IMR-90 (cell line): ENCODE results near the gene COL18A1. TPM values are rescaled to one million over a fixed set of nuclear protein-coding genes. Genes with fewer than 3 reads are reported as not detected.

Source experiments
- ATAC-seq: fragments of 200-7000 bp; cut with Tn5 transposase; 2 replicates; pipeline ENCODE4 v1.9.1; 2020; ENCODE audit warnings: low read depth, mild to moderate bottlenecking, moderate library complexity
- BruUV-seq: library from RNA; stranded (reverse); fragments of 400-500 nt; replicated peaks from 2 replicates; lab custom pipeline; 2021; lab: Mats Ljungman, UMichigan
- CTCF ChIA-PET: fragments of 300-600 bp; formaldehyde crosslinking; extraction: SDS; loops from one replicate; lab custom pipeline; 2021; ENCODE audit warnings: antibody characterized with exemption; lab: Yijun Ruan, JAX
- POLR2A ChIA-PET: fragments of 300-600 bp; sonication (Branson Sonifier 250); formaldehyde crosslinking; loops from one replicate; lab custom pipeline; 2022; ENCODE audit warnings: antibody characterized with exemption; ENCODE audit not compliant: unreplicated experiment; lab: Charles Lee
- DNase-seq: peaks from one replicate; pipeline ENCODE4 v3.0.0; 2013
- H2AFZ ChIP-seq: replicated peaks from 2 replicates; pipeline ENCODE3; 2013; ENCODE audit warnings: low read length, mild to moderate bottlenecking; ENCODE audit not compliant: poor library complexity
- H2AK5ac ChIP-seq: 2 replicates; pipeline ENCODE4 v1.6.1; 2013; ENCODE audit warnings: low read depth, low read length, inconsistent platforms
- H2AK9ac ChIP-seq: replicated peaks from 2 replicates; pipeline ENCODE3; 2013; ENCODE audit warnings: mild to moderate bottlenecking, low read depth, low read length, moderate library complexity; ENCODE audit not compliant: poor library complexity
- H2BK120ac ChIP-seq: 2 replicates; pipeline ENCODE4 v1.6.1; 2013; ENCODE audit warnings: low read depth, low read length, inconsistent platforms
- H2BK15ac ChIP-seq: 3 replicates; pipeline ENCODE4 v1.6.1; 2013; ENCODE audit warnings: low read depth, low read length, inconsistent platforms
- H2BK20ac ChIP-seq: 2 replicates; pipeline ENCODE4 v1.6.1; 2013; ENCODE audit warnings: low read depth, mild to moderate bottlenecking, inconsistent platforms, low read length, moderate library complexity
- H2BK5ac ChIP-seq: 2 replicates; pipeline ENCODE4 v1.6.1; 2013; ENCODE audit warnings: mild to moderate bottlenecking, low read depth, low read length, inconsistent platforms; ENCODE audit not compliant: poor library complexity, severe bottlenecking
- H3K14ac ChIP-seq: replicated peaks from 2 replicates; pipeline ENCODE4 v1.6.1; 2013; ENCODE audit warnings: low read depth, low read length, inconsistent platforms
- H3K18ac ChIP-seq: 2 replicates; pipeline ENCODE4 v1.6.1; 2013; ENCODE audit warnings: low read depth, low read length, control low read depth
- H3K23ac ChIP-seq: 2 replicates; pipeline ENCODE4 v1.6.1; 2013; ENCODE audit warnings: low read depth, low read length, inconsistent platforms
- H3K27ac ChIP-seq: 2 replicates; pipeline ENCODE4 v1.5.1; 2013; ENCODE audit warnings: mild to moderate bottlenecking, control low read depth, low read length; ENCODE audit not compliant: insufficient read depth
- H3K27me3 ChIP-seq: 2 replicates; pipeline ENCODE4 v1.6.1; 2013; ENCODE audit warnings: low read length; ENCODE audit not compliant: control insufficient read depth, insufficient read depth
- H3K36me3 ChIP-seq: 2 replicates; pipeline ENCODE4 v1.6.1; 2013; ENCODE audit warnings: low read length, mixed read lengths; ENCODE audit not compliant: control insufficient read depth, insufficient read depth
- H3K4ac ChIP-seq: 2 replicates; pipeline ENCODE4 v1.6.1; 2013; ENCODE audit warnings: low read depth, low read length, inconsistent platforms
- H3K4me1 ChIP-seq: 2 replicates; pipeline ENCODE4 v1.6.1; 2013; ENCODE audit warnings: low read length, mixed read lengths; ENCODE audit not compliant: control insufficient read depth, insufficient read depth
- H3K4me2 ChIP-seq: 2 replicates; pipeline ENCODE4 v1.6.1; 2013; ENCODE audit warnings: low read depth, mild to moderate bottlenecking, control low read depth, low read length, moderate library complexity
- H3K4me3 ChIP-seq: 2 replicates; pipeline ENCODE4 v1.5.1; 2013; ENCODE audit warnings: low read depth, mild to moderate bottlenecking, control low read depth, low read length, moderate library complexity; ENCODE audit not compliant: insufficient read depth
- H3K56ac ChIP-seq: 2 replicates; pipeline ENCODE4 v1.6.1; 2013; ENCODE audit warnings: low read length, inconsistent platforms; ENCODE audit not compliant: insufficient read depth; ENCODE audit errors: extremely low read depth
- H3K79me1 ChIP-seq, 2 experiments: 2 replicates each; pipeline ENCODE4 v1.6.1; 2013; ENCODE audit warnings: low read length in 2 of 2, inconsistent platforms in 1 of 2, low read depth in 1 of 2
- H3K9ac ChIP-seq: 2 replicates; pipeline ENCODE4 v1.6.1; 2013; ENCODE audit warnings: low read depth, low read length, control low read depth
- H3K9me1 ChIP-seq: 2 replicates; pipeline ENCODE4 v1.6.1; 2013; ENCODE audit warnings: low read length, inconsistent platforms; ENCODE audit not compliant: insufficient read depth
- H3K9me3 ChIP-seq: 2 replicates; pipeline ENCODE4 v1.6.1; 2013; ENCODE audit warnings: low read length; ENCODE audit not compliant: control insufficient read depth, insufficient read depth
- H4K20me1 ChIP-seq: 2 replicates; pipeline ENCODE4 v1.6.1; 2013; ENCODE audit warnings: low read length, inconsistent platforms; ENCODE audit not compliant: insufficient read depth
- H4K5ac ChIP-seq: 2 replicates; pipeline ENCODE4 v1.6.1; 2013; ENCODE audit warnings: mild to moderate bottlenecking, low read depth, low read length, control low read depth
- H4K8ac ChIP-seq, 2 experiments: 2 replicates each; pipeline ENCODE4 v1.6.1; 2013; ENCODE audit warnings: low read depth in 2 of 2, low read length in 2 of 2, control low read depth in 1 of 2, inconsistent platforms in 1 of 2
- H4K91ac ChIP-seq: 2 replicates; pipeline ENCODE4 v1.6.1; 2013; ENCODE audit warnings: low read depth, low read length, inconsistent platforms; ENCODE audit not compliant: insufficient read depth
- CTCF ChIP-seq: conservative IDR thresholded peaks from 2 replicates; pipeline ENCODE4 v1.5.1; 2012; ENCODE audit warnings: mild to moderate bottlenecking, low read depth, low read length, improper control_type of control experiment
- MAFK ChIP-seq: IDR thresholded peaks from 2 replicates; pipeline ENCODE4 v1.6.1; 2012; ENCODE audit warnings: low read depth, low read length, improper control_type of control experiment
- SMC3 ChIP-seq: fragments of 150-350 bp; IDR thresholded peaks from 2 replicates; pipeline ENCODE4 v1.6.1; 2016; ENCODE audit warnings: low read depth, mild to moderate bottlenecking, antibody characterized with exemption, low read length, moderate library complexity
- WGBS, 2 experiments: methylation state at CpG; one replicate each; pipeline versions ENCODE4 v1.1.5 to v1.1.7; 2013; ENCODE audit warnings: missing lambda C conversion rate in 2 of 2; ENCODE audit not compliant: insufficient read length in 1 of 2; ENCODE audit errors: extremely low coverage in 2 of 2; 5-methylcytosine and 5-hydroxymethylcytosine counted together
- dilution Hi-C: fragments of 300-500 bp; cut with HindIII; formaldehyde crosslinking; loops from one replicate; pipeline ENCODE4 v1.14.3; 2018; ENCODE audit warnings: low sequenced_read_pairs; ENCODE audit not compliant: unreplicated experiment
- in situ Hi-C: fragments of 300-500 bp; cut with MboI; formaldehyde crosslinking; loops from 3 replicates; pipeline ENCODE4 v1.14.3; 2019; ENCODE audit warnings: low sequenced_read_pairs, inconsistent platforms, mixed read lengths
- intact Hi-C: fragments of 100-400 bp; cut with micrococcal nuclease; formaldehyde crosslinking; loops from 2 replicates; pipeline ENCODE4 v1.10.0; 2022
- polyA plus RNA-seq, 3 experiments: library from polyadenylated mRNA; depleted of rRNA; stranded (reverse); fragments of >200 nt; gene quantifications; 2 replicates each; pipeline ENCODE4 v1.2.3, GENCODE V29; 2012; ENCODE audit warnings: low replicate concordance in 1 of 3
- total RNA-seq: library from RNA; depleted of rRNA; stranded (reverse); fragments of >200 nt; gene quantifications from 2 replicates; pipeline ENCODE4 v1.2.3, GENCODE V29; 2012

COL18A1 gene
- total and polyA plus RNA-seq, 2 of the 4 experiments (the other 2 are of a cell fraction): 4.3 to 46.7 TPM

GRCh38 chr21:45386728-45387371 is 18.1 kb upstream of the COL18A1 start (continued):
- peak; percentile 47 for TF ChIP-seq CTCF

- peaks cover 21% of the 10 kb centered on the region for H3K9me1 ChIP-seq
- DNase-seq (no peak), ATAC-seq (no peak)
- dilution Hi-C loops: no loop called here
- peak overlapping the region; percentile 34 for H3K18ac ChIP-seq
- H4K91ac ChIP-seq: peak overlapping the region; percentile 37
- peaks cover 18% of the 10 kb centered on the region for H3K4me1 ChIP-seq
- no peak overlapping the region for H3K56ac ChIP-seq
- TF ChIP-seq SMC3: no peak
- no peak for TF ChIP-seq MAFK
- CTCF ChIA-PET: interaction anchor here (1.2 to 1.6 kb wide), 2 partner anchors 68 to 79 kb away, joined by 3 to 8 read pairs; no protein-coding TSS in a partner anchor
- H2BK5ac ChIP-seq: peak overlapping the region; percentile 25
- peak overlapping the region; percentile 18 to 78; a peak in 3 of 4 replicates for H4K8ac ChIP-seq
- no peaks in the 10 kb centered on the region for H4K20me1 ChIP-seq
- H2BK15ac ChIP-seq: peak overlapping the region; percentile 95; the same call in 2 of the 3 replicates
- H3K4ac ChIP-seq: peak overlapping the region; percentile 83
- in situ Hi-C loops: loop anchor here (10.0 kb wide), 1 partner anchor 63 kb away; no protein-coding TSS in a partner anchor
- peak overlapping the region; percentile 31; the same call in 1 of the 2 replicates for H4K5ac ChIP-seq
- H3K27ac ChIP-seq: peak overlapping the region; percentile 57
- peaks cover 0 to 6% of the 10 kb centered on the region in 2 experiments; a peak in 2 of 4 replicates for H3K79me1 ChIP-seq
- POLR2A ChIA-PET: no interaction called here
- H3K9ac ChIP-seq: peak overlapping the region; percentile 10; the same call in 1 of the 2 replicates
- WGBS, 2 experiments: 84% methylated on average over 5 of the region's 13 CpGs; no CpG with 5 or more reads in 1 of the 2 experiments
- no TSS peak for BruUV-seq
- intact Hi-C loops: loop anchor here (2.0 to 5.0 kb wide), 3 partner anchors 39 to 95 kb away; no protein-coding TSS in a partner anchor
- no peaks in the 10 kb centered on the region for H3K36me3 ChIP-seq
- peak overlapping the region; percentile 67 for H2BK120ac ChIP-seq
- H3K9me3 ChIP-seq: no peaks in the 10 kb centered on the region
- H3K14ac ChIP-seq: peak overlapping the region; percentile 70
- no peaks in the 10 kb centered on the region for H3K27me3 ChIP-seq
- no peak overlapping the region for H3K4me2 ChIP-seq
- H3K4me3 ChIP-seq: no peak overlapping the region
- peak overlapping the region; percentile 96 for H2AK5ac ChIP-seq
- H2AFZ ChIP-seq: peak overlapping the region; percentile 83
- H2BK20ac ChIP-seq: peak overlapping the region; percentile 62; the same call in 1 of the 2 replicates
- peak overlapping the region; percentile 26 for H3K23ac ChIP-seq
- H2AK9ac ChIP-seq: peak overlapping the region; percentile 78
Measured at GRCh38 chr21:45387506-45387905, 17.5 kb upstream of the COL18A1 start.
